K562 (cell line): ENCODE measurements around the gene GLUL. TPM values are rescaled to one million over a fixed set of nuclear protein-coding genes. Genes with fewer than 3 reads are reported as not detected.

Experiments used
- ATAC-seq: fragments of 200-7000 bp; cut with Tn5 transposase; 3 replicates; pipeline ENCODE4 v1.9.1; 2020; ENCODE audit warnings: moderate library complexity
- BruUV-seq: library from RNA; stranded (reverse); fragments of 400-500 nt; replicated peaks from 2 replicates; lab custom pipeline; 2021; lab: Mats Ljungman, UMichigan
- CTCF ChIA-PET: fragments of 300-600 bp; formaldehyde crosslinking; extraction: SDS; loops from one replicate; lab custom pipeline; 2021; ENCODE audit warnings: low intra/inter-chr PET ratio; lab: Yijun Ruan, JAX
- POLR2A ChIA-PET: fragments of 300-600, 350-650 bp; sonication (Branson Sonifier 250); formaldehyde crosslinking; extraction: SDS; loops from one replicate; lab custom pipeline; 2021; ENCODE audit warnings: antibody characterized with exemption, inconsistent platforms; lab: Yijun Ruan, JAX
- DNase-seq, 4 experiments: peaks; one replicate each; pipeline versions ENCODE4 v3.0.0 to v3.0.0-alpha.2; 2011 to 2018; ENCODE audit warnings: low spot score in 3 of 4, mixed read lengths in 3 of 4; ENCODE audit errors: extremely low read depth in 1 of 4
- FAIRE-seq: peaks from 2 replicates; lab custom pipeline; 2011; peaks lifted over from hg19 to GRCh38; lab: Jason Lieb, UNC
- H2AFZ ChIP-seq: 2 replicates; pipeline ENCODE4 v1.6.0; 2011; ENCODE audit warnings: low read depth, low read length, control low read depth, inconsistent platforms
- H3K27ac ChIP-seq: fragments of 200-600 bp; 3 replicates; pipeline ENCODE4 v1.8.0; 2011; ENCODE audit warnings: low read depth, mild to moderate bottlenecking, control low read depth, inconsistent platforms, low read length, moderate library complexity, mixed read lengths; ENCODE audit errors: extremely low read depth
- H3K27me3 ChIP-seq, 2 experiments: fragments of 300-600 bp in 1 of 2; 2 replicates in 1 of 2; 3 replicates in 1 of 2; pipeline versions ENCODE4 v1.6.0 to v1.8.0; 2011; ENCODE audit warnings: inconsistent platforms in 2 of 2, low read length in 2 of 2, mild to moderate bottlenecking in 1 of 2, mixed read lengths in 1 of 2, moderate library complexity in 1 of 2; ENCODE audit not compliant: control insufficient read depth in 2 of 2, insufficient read depth in 2 of 2
- H3K36me3 ChIP-seq: fragments of 300-600 bp; 3 replicates; pipeline ENCODE4 v1.8.0; 2011; ENCODE audit warnings: mild to moderate bottlenecking, low read length, inconsistent platforms; ENCODE audit not compliant: control insufficient read depth, insufficient read depth
- H3K4me1 ChIP-seq, 2 experiments: fragments of 200-600 bp in 1 of 2; replicated peaks in 1 of 2; 2 replicates in 1 of 2; 3 replicates in 1 of 2; pipeline versions ENCODE4 v1.5.1 to v1.8.0; 2011; ENCODE audit warnings: inconsistent platforms in 2 of 2, low read length in 2 of 2, mild to moderate bottlenecking in 1 of 2, mixed read lengths in 1 of 2, moderate library complexity in 1 of 2; ENCODE audit not compliant: control insufficient read depth in 2 of 2, insufficient read depth in 2 of 2
- H3K4me2 ChIP-seq: 2 replicates; pipeline ENCODE4 v1.6.1; 2011; ENCODE audit warnings: low read length, control low read depth, inconsistent platforms, mixed read lengths; ENCODE audit not compliant: insufficient read depth
- H3K4me3 ChIP-seq: fragments of 200-600 bp; sonication (generic), shearing (Covaris generic); 2 replicates; pipeline ENCODE4 v1.5.1; 2016; ENCODE audit warnings: control low read depth, inconsistent platforms
- H3K79me2 ChIP-seq: fragments of 200-600 bp; 3 replicates; pipeline ENCODE4 v1.8.0; 2011; ENCODE audit warnings: low read length, inconsistent platforms; ENCODE audit not compliant: control insufficient read depth, insufficient read depth
- H3K9ac ChIP-seq, 2 experiments: 2 replicates each; pipeline versions ENCODE4 v1.6.0 to v1.6.1; 2011; ENCODE audit warnings: low read depth in 2 of 2, low read length in 2 of 2, control low read depth in 1 of 2, inconsistent platforms in 1 of 2, mild to moderate bottlenecking in 1 of 2, mixed read lengths in 1 of 2; ENCODE audit not compliant: insufficient read depth in 1 of 2
- H3K9me1 ChIP-seq: one replicate; pipeline ENCODE4 v1.6.0; 2011; ENCODE audit warnings: inconsistent platforms, mild to moderate bottlenecking, low read length, moderate library complexity; ENCODE audit not compliant: control insufficient read depth, insufficient read depth
- H3K9me3 ChIP-seq: replicated peaks from 2 replicates; pipeline ENCODE4 v1.5.1; 2011; ENCODE audit warnings: low read depth, low read length, inconsistent platforms; ENCODE audit not compliant: control insufficient read depth, insufficient read depth
- H4K20me1 ChIP-seq: replicated peaks from 2 replicates; pipeline ENCODE4 v1.6.1; 2011; ENCODE audit warnings: low read length, inconsistent platforms, mixed read lengths; ENCODE audit not compliant: control insufficient read depth, insufficient read depth
- CTBP1 ChIP-seq: fragments of 450-650 bp; IDR thresholded peaks from 2 replicates; pipeline ENCODE4 v1.6.1; 2016; ENCODE audit warnings: borderline replicate concordance
- NEUROD1 ChIP-seq: fragments of 150-350 bp; IDR thresholded peaks from 2 replicates; pipeline ENCODE4 v1.6.1; 2014; ENCODE audit warnings: borderline replicate concordance, low read length, low read depth; ENCODE audit not compliant: partially characterized antibody
- PHF8 ChIP-seq: fragments of 200-600 bp; sonication (generic); IDR thresholded peaks from 2 replicates; pipeline ENCODE4 v1.6.1; 2012; ENCODE audit warnings: mixed run types, mild to moderate bottlenecking, inconsistent platforms, low read length, moderate library complexity, borderline replicate concordance
- RBM25 ChIP-seq: fragments of 200-400 bp; formaldehyde crosslinking; IDR thresholded peaks from 2 replicates; pipeline ENCODE4 v1.6.1; 2018; ENCODE audit warnings: low read length, low read depth, moderate library complexity; ENCODE audit not compliant: severe bottlenecking
- ZBTB1 ChIP-seq: sonication (generic); formaldehyde crosslinking; IDR thresholded peaks from 2 replicates; pipeline ENCODE4 v1.8.1; 2023; ENCODE audit warnings: missing genetic modification reagents, low read depth, mild to moderate bottlenecking, borderline replicate concordance
- ZNF165 ChIP-seq: fragments of 250-450 bp; sonication (Bioruptor Pico); IDR thresholded peaks from 2 replicates; pipeline ENCODE4 v1.4.0; 2020; ENCODE audit warnings: borderline replicate concordance
- WGBS: fragments of 100-300 bp; shearing (Covaris generic); methylation state at CpG from one replicate; pipeline ENCODE4 v1.1.6; 2016; ENCODE audit warnings: low coverage, mixed read lengths; ENCODE audit not compliant: insufficient coverage; ENCODE audit errors: missing lambda C conversion rate; 5-methylcytosine and 5-hydroxymethylcytosine counted together
- in situ Hi-C: fragments of 300-500 bp; cut with MboI; formaldehyde crosslinking; loops from 4 replicates; pipeline ENCODE4 v1.15.0; 2018; ENCODE audit warnings: inconsistent platforms, mixed read lengths
- intact Hi-C: fragments of 100-400 bp; cut with micrococcal nuclease; formaldehyde crosslinking; loops from 2 replicates; pipeline ENCODE4 v1.14.2; 2022
- polyA plus RNA-seq, 8 experiments: library from polyadenylated mRNA; depleted of rRNA in 4 of 8; stranded (reverse) in 5 of 8; unstranded in 3 of 8; fragments of >200 nt; fragmentation: Nextera tagmentation in 2 of 8; fragmentation: Illumina TruSeq in 1 of 8; extraction: Ambion mirVana in 2 of 8; extraction: Trizol in 1 of 8; gene quantifications; 2 replicates each; pipeline versions ENCODE4 v1.2.1 to v1.2.3, GENCODE V29; 2011 to 2014; ENCODE audit warnings: inconsistent platforms in 1 of 8, missing spikeins in 1 of 8
- total RNA-seq, 7 experiments: library from RNA; depleted of rRNA in 6 of 7; stranded (reverse); fragments of >200 nt in 6 of 7; fragmentation: Illumina TruSeq in 2 of 7; extraction: Trizol in 2 of 7; gene quantifications; 2 replicates each; pipeline versions ENCODE4 v1.2.1 to v1.2.3, GENCODE V29; 2011 to 2021; ENCODE audit warnings: low replicate concordance in 1 of 7
- TF ChIP-seq, protein P1 (sequence below), 2 experiments: fragments of 450-650 bp; IDR thresholded peaks; 2 replicates each; pipeline ENCODE4 v1.6.1; 2018; ENCODE audit warnings: mild to moderate bottlenecking in 2 of 2, low read depth in 1 of 2; ENCODE audit not compliant: partially characterized antibody in 2 of 2

GLUL gene
- total and polyA plus RNA-seq, 9 of the 15 experiments (the other 6 are each of a cell fraction or from before 2014, with no cell fraction given) = 1,088 to 4,222 (median 1,338) TPM

DNA sequence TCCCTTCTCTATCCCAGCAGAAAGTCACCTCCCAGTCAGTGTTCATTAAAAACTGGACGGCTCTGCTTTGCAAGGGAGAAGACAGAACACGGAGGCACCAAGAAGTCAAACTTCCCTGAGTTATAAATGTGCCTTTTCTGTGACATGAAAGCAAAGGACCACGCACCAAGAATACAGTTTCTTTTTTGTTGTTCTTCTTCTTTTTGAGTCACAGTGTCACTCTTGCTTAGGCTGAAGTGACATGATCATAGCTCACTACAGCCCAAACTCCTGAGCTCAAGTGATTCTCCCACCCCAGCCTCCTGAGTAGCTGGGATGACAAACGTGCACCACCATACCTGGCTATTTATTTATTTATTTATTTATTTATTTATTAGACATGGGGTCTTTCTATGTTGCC, 22.7 kb downstream of the GLUL start:
- in situ Hi-C loops = no loop called here
- ChIA-PET POLR2A (interaction anchor here (0.7 to 2.1 kb wide), 3 partner anchors 9 to 21 kb away, joined by 4 to 5 read pairs (median 4); no protein-coding TSS in a partner anchor), CTCF (no interaction called here)
- FAIRE-seq (no peak), ATAC-seq (peak; percentile 27; the same call in 2 of the 3 replicates), DNase-seq (no peak)
- TF ChIP-seq RBM25 (peak; percentile 9), ZNF165 (CRISPR knock-in tag) (no peak), CTBP1 (no peak), ZBTB1 (CRISPR knock-in tag) (no peak), NEUROD1 (no peak), PHF8 (no peak)
- TF ChIP-seq, protein P1, sequence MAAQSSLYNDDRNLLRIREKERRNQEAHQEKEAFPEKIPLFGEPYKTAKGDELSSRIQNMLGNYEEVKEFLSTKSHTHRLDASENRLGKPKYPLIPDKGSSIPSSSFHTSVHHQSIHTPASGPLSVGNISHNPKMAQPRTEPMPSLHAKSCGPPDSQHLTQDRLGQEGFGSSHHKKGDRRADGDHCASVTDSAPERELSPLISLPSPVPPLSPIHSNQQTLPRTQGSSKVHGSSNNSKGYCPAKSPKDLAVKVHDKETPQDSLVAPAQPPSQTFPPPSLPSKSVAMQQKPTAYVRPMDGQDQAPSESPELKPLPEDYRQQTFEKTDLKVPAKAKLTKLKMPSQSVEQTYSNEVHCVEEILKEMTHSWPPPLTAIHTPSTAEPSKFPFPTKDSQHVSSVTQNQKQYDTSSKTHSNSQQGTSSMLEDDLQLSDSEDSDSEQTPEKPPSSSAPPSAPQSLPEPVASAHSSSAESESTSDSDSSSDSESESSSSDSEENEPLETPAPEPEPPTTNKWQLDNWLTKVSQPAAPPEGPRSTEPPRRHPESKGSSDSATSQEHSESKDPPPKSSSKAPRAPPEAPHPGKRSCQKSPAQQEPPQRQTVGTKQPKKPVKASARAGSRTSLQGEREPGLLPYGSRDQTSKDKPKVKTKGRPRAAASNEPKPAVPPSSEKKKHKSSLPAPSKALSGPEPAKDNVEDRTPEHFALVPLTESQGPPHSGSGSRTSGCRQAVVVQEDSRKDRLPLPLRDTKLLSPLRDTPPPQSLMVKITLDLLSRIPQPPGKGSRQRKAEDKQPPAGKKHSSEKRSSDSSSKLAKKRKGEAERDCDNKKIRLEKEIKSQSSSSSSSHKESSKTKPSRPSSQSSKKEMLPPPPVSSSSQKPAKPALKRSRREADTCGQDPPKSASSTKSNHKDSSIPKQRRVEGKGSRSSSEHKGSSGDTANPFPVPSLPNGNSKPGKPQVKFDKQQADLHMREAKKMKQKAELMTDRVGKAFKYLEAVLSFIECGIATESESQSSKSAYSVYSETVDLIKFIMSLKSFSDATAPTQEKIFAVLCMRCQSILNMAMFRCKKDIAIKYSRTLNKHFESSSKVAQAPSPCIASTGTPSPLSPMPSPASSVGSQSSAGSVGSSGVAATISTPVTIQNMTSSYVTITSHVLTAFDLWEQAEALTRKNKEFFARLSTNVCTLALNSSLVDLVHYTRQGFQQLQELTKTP (IDR thresholded peaks at IDR 0.05; ENCODE audit: low read depth in 1 of 2, partially characterized antibody in 2 of 2) = no peak
- Histone ChIP-seq H3K27me3 (no peaks in the 10 kb centered on the region), H3K9me3 (no peaks in the 10 kb centered on the region), H3K36me3 (no peaks in the 10 kb centered on the region), H3K9ac (no peak overlapping the region), H3K79me2 (no peaks in the 10 kb centered on the region), H3K4me1 (peaks cover 0 to 3% of the 10 kb centered on the region in 2 experiments; a peak in 3 of 5 replicates), H2AFZ (peak overlapping the region; percentile 85), H3K4me3 (no peak overlapping the region), H3K9me1 (no peaks in the 10 kb centered on the region), H4K20me1 (no peaks in the 10 kb centered on the region), H3K4me2 (no peak overlapping the region), H3K27ac (no peak overlapping the region; the same call in 2 of the 3 replicates)
- BruUV-seq = no TSS peak
- intact Hi-C loops = no loop called here
- WGBS = 13% methylated on average over 4 of the region's 4 CpGs
